Urothelium cell line (cell line): ENCODE results near the gene SMIM27.
"Not testable (repeated sequence)": the region's sequence is repeated elsewhere in the genome, so short reads cannot be mapped to it uniquely, and the experiment has no call there.

ENCODE experiments used
- DNase-seq: peaks from one replicate; pipeline ENCODE4 v3.0.0; 2011; ENCODE audit warnings: low spot score, mixed read lengths
- FAIRE-seq: peaks from 2 replicates; lab custom pipeline; 2011; peaks lifted over from hg19 to GRCh38; lab: Jason Lieb, UNC

SMIM27 gene, protein sequence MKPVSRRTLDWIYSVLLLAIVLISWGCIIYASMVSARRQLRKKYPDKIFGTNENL

DNA sequence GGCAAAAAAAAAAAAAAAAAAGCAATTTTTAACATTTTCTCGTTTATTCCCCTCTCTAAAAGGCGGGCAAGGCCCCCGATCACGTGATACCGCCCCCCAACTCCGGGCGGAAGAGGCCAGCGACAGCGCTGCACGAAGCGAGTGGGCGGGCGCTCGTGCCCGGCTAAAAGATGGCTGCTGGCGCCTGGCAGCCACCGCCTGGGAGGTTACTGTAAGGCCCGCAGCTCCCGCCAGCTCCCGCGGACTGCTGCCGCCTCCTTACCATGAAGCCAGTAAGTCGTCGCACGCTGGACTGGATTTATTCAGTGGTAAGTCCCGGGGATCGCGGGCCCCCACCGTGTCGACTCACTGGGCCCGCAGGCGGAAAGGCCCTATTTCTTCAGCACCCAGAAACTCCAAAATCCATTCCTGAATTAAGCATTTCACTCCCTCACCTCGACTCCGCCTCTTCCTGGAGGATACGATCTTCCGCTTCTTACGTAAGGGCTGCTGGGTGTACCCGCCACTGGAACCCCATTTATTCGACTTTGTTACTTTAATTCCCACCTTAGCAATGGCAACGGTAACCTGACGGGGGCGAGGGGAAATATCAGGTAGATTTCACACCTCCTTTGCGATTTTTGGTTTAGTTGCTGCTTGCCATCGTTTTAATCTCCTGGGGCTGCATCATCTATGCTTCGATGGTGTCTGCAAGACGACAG, at the start of gene SMIM27, which contains the start of gene TOPORS:
Gene SMIM27, plus strand, starts transcription at position 156 of the 701 bp plus-strand sequence. Its CDS starts 108 bp downstream, at position 264.
Gene TOPORS, minus strand, starts transcription at position 415 of the 701 bp plus-strand sequence. Its CDS starts 150 bp downstream, at position 265.
- DNase-seq, result peak; percentile 93
- peak; percentile 9 for FAIRE-seq

DNA sequence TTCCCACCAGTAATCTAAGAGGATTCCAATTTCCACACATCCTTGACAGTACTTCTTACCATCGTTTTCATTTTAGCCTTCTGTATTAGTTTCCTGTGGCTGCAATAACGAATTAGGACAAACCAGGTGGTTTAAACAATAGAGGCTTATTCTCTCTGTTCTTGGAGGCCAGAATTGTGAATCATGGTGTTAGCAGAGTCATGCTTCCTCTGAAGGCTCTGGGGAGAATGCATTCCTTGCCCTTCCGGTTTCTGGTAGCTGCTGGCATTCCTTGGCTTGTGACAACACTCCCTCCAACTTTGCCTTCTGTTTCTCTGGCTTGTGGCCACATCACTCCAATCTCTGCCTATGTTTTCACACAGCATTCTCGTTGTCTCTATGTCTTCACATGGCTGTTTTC, 49.7 kb upstream of the SMIM27 start:
- peak; percentile 89 for FAIRE-seq

DNA sequence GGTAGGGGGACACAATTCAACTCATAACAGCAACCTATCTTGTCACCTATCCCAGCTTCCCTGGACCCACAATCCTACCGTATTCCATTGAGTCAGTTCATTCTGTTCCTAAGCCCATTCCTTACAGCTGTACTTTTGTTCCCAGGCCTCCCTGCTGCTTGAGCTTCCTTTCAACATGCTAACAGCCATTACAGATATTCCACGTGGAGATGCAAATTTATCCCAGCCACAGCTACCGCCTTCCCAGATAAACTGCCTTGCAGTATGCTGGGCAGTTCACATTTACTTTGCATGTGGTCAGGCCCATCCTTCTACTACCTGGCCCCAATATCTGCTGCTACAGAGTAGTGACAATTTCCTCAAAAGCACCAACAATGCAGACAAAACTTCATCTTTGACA, 49.1 kb upstream of the SMIM27 start:
- FAIRE-seq (peak; percentile 13), DNase-seq (peak; percentile 7)

More for the DNA sequence above, 49.7 kb upstream of the SMIM27 start:
- DNase-seq, result peak; percentile 76

DNA sequence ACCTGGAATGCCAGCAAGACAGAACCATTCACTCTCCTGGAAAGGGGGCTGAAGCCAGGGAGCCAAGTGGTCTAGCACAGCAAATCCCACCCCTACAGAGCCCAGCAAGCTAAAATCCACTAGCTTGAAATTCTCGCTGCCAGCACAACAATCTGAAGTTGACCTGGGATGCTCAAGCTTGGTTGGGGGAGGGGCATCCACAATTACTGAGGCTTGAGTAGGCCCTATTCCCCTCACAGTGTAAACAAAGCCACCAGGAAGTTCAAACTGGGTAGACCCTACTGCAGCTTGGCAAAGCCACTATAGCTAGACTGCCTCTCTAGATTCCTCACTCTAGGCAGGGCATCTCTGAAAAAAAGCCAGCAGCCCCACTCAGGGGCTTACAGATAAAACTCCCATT, 43.4 kb upstream of the SMIM27 start:
- FAIRE-seq (no peak), DNase-seq (no peak)

DNA sequence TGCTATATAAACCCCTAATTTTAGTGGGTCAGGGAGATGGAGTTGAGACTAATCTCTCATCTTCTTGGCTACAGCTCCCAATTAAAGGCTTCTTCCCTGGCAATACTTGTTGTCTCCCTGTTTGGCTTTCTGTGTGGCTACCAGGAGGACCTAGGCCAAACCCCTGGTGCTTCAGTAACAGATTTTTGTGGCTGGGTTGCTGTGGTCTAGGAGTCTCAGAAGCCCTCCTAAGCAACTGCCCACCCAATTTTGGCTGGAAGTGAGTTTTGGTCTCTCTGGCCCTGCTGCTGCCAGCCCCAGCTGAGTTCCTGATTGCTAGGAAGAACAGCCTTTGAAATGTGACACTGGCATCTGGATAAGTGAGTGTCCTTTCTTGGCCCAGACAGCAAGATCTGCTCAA, 35.9 kb upstream of the SMIM27 start:
- DNase-seq, result no peak
- no peak for FAIRE-seq

DNA sequence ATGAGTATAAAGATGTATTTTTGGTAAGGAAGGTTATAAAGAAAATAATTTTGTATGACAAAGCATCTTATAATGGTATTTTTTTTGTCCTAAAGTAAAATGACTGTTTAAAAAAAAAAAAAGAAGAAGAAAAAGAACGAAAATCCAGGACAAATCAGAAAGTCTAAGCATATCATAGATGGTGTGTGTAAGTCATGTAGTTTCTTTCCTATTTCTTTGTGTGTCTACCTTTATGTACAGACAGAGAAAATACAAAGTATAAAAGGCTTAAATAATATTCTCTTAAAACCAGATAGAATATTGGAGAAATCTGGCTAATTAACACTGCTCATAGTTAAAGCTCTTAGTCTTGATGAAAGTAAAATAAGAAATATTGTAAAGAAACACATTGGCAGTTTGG, 33.9 kb upstream of the SMIM27 start:
- FAIRE-seq (no peak), DNase-seq (no peak)

DNA sequence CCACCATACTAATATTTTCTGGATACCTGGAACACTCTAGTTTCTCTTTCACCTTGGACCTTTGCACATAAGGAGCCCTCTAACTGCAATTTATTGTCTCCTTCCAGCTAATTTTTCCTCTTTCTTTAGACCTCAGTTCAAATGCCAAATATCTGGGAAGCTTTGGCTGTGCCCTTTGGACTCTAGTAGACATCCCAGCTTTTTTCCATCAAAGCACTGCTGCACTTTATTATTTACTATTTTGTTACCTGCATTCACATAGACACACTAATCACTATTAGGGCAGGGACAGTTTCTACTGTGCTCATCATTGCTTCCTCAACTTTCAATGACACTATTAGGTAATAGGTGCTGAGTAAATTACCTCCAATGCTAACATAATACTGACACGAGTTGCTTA, 28.2 kb upstream of the SMIM27 start:
- DNase-seq (no peak), FAIRE-seq (no peak)

DNA sequence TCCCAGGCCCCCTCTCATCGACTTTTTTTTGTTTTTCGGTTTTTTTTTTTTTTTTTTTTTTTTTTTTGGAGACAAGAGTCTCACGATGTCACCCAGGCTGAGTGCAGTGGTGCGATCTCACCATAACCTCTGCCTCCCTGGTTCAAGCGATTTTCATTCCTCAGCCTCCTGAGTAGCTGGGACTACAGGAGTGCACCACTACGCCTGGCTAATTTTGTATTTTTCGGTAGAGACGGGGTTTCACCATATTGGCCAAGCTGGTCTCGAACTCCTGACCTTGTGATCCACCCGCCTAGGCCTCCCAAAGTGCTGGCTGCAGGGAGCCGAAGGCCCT, 27.6 kb upstream of the SMIM27 start:
- DNase-seq, FAIRE-seq: not testable (repeated sequence)

DNA sequence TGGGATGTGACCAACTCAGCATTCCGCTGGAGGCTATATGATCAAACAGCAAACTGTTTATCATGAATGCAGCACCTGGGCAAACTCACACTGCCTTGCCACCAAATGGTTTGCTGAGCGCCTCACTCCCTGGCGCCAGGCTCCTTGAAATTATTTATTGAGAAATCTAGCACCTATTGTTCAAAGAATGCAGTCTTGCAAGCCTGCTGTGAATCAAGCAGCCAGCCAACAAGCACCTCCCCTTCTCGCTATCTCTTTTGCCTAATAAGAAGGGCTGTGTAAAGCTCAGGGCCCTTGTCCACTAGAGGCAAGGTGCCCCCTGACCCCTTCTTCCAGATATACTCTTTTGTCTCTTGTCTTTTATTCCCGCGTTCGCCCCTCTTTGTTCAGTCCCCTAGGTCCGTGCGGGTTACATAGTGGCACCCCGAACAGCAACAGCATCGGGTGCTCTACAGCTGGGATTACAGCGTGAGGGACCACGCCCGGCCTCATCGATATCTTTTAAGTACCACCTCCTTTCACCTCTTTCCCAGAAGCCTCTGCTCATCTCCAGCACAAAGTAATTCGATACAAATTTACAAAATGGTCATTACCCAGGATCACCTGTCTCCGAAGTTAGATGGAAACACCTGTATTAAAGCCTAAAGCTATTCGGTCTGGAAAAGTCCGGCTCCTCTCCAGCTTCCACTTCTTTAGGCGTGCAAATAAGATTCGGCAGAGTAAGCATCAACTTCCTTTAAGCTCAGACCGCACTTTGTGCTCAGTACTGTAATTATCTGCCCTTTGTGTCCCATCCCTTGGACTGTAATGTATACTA, 27.0 kb upstream of the SMIM27 start:
- FAIRE-seq (no peak), DNase-seq (peak; percentile 14)

DNA sequence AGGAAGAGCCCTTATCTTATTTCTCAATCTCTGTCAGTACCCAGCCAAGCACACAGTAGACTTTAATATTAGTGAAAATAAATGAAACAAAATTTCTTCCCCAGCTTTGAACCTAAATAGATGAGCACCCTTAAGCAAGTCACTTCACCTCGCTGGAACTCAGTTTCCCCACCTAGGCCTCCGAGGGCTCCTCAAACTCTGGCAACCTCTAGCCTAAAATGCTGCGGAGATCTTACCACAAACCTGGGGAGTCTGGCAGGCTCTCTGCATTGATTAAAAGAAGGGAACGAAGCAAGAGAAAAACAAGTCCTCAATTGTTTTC, 26.5 kb upstream of the SMIM27 start:
- DNase-seq (no peak), FAIRE-seq (no peak)

DNA sequence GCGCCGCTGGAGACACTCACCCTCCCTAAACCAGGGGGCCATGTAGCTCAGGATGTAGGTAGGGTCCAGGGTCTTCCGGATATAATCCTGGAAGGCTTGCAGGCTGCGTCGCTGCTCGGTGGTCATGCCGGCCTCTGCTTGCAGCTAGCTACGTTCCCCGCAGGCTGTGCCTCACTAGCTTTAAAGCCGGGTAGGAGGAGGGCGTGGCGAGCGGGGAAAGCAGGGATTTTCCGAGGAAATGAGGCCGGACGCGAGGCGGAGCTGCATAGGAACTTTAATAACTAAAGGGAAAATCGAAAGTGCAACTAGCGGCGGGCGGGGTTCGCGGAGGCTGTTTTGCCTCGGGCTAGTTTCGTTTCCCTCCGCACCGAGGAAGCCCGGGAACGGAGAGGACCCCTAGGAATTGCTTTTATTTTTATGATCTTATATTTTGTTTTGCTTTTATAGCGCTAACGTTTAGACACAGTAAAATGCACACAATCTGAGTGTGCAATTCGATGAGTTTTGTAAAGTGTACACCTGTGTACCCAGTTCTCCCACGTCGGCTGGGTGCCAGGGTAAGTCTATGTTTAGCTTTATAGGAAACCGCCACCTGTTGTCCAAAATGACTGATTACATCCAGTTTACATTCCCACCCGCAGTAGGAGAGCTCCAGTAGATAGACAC, 26.0 kb upstream of the SMIM27 start, which contains the start of gene RIGI:
Gene RIGI, minus strand, starts transcription at position 156 of the 666 bp plus-strand sequence. Its CDS starts 30 bp downstream, at position 126.
- DNase-seq (peak; percentile 85), FAIRE-seq (peak; percentile 37)

DNA sequence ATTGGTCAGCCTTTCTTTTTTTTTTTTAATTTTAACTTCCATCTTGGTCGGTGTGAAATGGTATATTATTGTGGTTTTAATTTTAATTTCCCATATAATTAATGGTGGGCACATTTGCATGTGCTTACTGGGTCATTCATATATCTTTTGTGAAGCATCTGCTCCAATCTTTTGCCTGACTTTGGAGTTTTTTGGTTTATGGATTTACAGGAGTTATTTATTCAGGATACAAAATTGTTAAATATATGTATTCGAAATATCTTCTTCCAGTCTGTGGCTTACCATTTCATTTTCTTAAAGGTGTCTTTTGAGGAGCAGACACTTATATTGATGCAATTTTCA, 25.4 kb upstream of the SMIM27 start:
- no peak for FAIRE-seq
- DNase-seq, result no peak

DNA sequence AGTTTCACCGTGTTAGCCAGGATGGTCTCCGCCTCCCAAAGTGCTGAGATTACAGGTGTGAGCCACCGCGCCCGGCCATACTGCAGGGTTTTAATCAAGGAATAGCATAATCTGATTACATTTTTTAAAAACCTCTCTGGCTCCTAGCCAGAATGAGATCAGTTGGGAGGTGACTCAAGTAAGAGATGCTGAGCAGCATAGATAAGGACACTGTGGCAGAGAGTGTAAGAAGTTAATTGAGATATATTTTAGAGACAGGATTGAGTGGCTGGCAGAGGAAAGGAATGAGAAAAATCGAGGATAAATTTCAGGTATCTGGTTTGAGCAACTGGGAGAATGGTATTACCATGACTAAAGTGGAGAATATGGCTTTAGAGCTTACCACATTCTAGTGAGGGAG, 18.8 kb upstream of the SMIM27 start:
- FAIRE-seq (no peak), DNase-seq (no peak)

DNA sequence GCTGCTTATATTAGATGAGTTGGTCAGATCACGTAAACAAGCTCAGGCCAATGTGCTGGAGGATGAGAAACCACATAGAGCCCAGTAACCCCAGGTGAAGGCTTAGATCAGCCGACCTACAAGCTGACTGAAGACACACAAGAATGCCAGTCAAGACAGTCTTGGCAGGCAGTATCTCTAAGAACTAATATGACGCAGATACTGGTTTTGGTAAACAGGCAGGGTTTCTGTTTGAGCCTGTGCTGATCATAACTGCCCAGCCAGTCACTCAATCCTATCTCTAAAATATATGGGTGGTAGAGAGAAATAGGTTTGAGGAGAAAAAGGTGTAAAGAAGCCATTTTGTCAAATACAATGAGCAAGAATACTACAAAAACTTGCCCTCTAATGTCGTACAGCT, 18.3 kb upstream of the SMIM27 start:
- DNase-seq (no peak), FAIRE-seq (no peak)

DNA sequence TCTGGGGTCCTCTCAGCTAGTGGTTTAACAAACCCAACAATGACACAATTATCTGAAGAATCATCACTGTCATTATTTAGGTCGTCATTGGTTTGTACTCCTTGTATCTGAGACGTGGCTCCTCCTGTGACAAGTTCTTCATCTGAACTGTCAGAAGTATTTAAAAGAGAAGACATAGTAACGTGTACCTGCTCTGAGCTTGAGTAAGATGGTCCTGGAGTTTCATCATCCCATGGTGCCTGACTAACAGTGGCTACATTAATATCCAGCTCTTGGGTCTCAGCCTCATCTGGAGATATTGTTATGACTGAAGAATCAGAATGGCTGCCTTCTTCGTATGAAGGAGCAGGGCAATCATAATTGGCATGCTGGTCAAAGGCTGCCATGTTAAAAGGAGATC, 9.1 kb upstream of the SMIM27 start:
- DNase-seq, result no peak
- FAIRE-seq, result no peak

DNA sequence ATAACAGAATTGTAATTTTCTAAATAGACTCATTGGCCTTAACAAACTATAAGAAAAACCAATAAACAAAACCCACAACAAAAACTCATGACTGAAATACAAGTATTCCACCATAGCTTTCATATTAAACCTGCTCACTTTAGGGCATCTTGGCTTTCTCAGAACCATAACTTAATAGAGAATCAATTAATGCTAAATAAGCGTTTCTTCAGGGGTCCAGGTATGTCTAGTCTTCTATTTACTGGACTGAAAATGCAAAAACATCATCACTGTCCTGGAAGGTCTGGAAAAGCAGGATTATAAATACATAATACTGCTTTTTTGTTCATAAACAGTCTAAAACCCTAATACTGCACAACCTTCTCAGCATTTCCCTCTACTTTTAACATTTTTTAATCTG, 6.2 kb upstream of the SMIM27 start:
- FAIRE-seq, result no peak
- DNase-seq, result no peak

DNA sequence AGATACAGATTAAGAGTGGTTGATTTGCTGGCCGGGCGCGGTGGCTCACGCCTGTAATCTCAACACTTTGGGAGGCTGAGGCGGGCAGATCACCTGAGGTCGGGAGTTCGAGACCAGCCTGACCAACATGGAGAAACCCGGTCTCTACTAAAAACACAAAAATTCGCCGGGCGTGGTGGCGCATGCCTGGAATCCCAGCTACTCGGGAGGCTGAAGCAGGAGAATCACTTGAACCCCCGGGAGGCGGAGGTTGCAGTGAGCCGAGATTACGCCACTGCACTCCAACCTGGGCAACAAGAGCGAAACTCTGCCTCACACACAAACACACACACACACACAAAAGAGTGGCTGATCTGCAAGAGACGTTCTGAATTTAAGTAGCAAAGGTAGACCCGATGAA, 3.9 kb upstream of the SMIM27 start:
- not testable (repeated sequence) for DNase-seq, FAIRE-seq

DNA sequence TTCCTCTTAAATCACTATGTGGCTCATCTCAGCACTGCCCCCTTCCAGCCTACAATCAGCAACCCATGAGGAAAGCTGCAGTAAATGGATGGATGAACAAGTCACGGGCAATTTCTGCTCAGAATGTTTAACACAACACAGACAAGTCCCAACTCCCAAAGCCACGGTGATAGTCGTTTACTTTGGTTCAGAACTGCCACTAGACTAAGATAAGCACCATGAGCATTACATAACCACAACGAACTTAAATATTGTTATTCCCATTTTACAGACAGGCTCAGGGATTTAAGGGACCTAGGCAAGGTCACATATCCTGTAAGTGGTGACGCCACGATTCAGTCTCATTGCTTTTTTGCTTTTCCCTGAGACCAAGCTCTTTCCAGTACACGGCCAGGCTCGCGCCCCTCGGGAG, 2.0 kb upstream of the SMIM27 start:
- no peak for FAIRE-seq
- peak; percentile 6 for DNase-seq

DNA sequence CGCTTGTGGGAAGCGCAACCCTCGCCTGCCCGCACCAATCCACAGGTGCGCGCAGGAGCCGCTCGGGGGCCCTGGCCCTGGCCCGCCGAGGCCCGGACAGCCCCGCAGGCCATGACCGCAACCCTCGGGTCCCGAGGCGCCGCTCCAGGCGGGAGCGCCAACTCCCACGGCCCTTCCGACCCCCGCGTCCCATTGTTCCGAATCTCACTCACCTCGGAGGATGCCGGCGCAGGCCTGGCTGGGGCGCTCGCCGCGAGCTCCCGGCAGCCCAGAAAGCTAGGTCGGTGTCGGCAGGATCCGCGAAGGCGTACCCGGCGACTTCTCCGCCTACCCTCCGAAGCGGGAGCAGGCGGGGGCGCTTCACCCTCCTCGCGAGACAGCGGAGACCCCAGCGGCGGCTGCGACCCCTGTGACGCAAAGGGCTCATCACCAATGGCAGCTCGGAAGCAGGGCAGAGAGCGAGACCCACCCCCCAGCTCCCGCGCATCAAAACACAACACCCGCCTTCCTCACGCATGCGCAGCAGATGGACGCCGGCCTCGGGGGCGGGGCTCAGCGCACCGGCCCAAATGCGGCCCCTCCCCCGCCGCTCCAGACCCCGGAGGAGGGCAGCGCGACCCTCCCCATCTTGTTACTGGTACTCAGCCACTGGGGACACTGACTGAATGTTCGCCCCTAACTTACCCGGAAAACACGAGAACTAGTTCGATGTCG, 1.4 kb upstream of the SMIM27 start:
- FAIRE-seq (no peak), DNase-seq (peak; percentile 98)

DNA sequence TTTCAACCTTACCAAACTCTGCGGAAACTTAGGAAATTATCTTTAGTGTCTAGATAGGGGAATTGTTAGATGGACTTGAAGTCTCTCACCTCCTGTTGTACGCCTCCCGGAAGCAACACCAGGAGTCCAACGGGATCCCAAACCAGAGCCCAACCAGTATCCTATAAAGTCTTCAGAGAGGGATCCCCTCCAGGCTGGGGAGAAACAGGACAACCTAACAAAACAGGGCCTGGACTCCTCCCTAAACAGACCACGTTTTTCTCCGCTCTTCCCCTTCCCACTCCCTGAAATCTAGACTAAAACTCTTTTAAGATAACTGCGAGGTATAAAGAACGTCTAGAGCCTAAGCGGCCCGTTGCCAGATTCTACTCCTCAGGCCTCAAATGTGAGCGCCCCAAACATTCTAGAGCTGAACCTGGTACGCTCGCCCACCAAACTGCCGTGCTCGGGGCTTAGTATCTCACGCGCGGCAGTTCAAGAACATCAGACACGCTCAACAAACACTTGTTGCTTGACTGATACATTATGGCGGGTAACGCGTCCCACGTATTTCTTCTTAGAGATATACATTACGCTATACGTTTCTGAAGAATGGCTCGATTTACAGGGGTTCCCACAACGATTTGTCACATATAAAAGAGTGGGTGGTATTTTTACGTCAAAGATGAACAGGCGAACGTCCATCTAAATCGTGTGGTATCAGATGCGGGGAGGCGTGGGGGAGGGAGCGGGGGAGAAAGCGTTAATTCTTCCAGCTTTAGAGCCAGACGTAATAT, 663 bp upstream of the SMIM27 start:
- no peak for FAIRE-seq
- peak; percentile 33 for DNase-seq
